Natural killer cell (primary cell): ENCODE results near the gene MAP3K4. TPM values are rescaled to one million over a fixed set of nuclear protein-coding genes. Genes with fewer than 3 reads are reported as not detected.

Source experiments
- ATAC-seq, 3 donors: fragments of 150-1000 bp in 2 of 3; fragments of 200-7000 bp in 1 of 3; cut with Tn5 transposase; 1 replicate in 1 of 3; 2 replicates in 2 of 3; pipeline ENCODE4 v1.10.0; 2021; ENCODE audit warnings: mild to moderate bottlenecking in 2 of 3, moderate library complexity in 2 of 3
- DNase-seq, 2 donors: peaks; one replicate each; pipeline versions ENCODE4 v3.0.0 to v3.0.0-alpha.2; 2013 to 2021; ENCODE audit warnings: mixed read lengths in 1 of 2
- H3K27ac ChIP-seq: one replicate; pipeline ENCODE4 v1.5.1; 2013; ENCODE audit warnings: mild to moderate bottlenecking, low read length
- H3K27me3 ChIP-seq: one replicate; pipeline ENCODE4 v1.6.1; 2013; ENCODE audit warnings: low read length; ENCODE audit not compliant: control insufficient read depth, insufficient read depth
- H3K36me3 ChIP-seq: one replicate; pipeline ENCODE4 v1.6.1; 2013; ENCODE audit warnings: low read length; ENCODE audit not compliant: control insufficient read depth, insufficient read depth
- H3K4me1 ChIP-seq: one replicate; pipeline ENCODE4 v1.6.1; 2013; ENCODE audit warnings: low read length; ENCODE audit not compliant: control insufficient read depth, insufficient read depth
- H3K4me3 ChIP-seq: one replicate; pipeline ENCODE4 v1.5.1; 2013; ENCODE audit warnings: low read length
- H3K9me3 ChIP-seq: one replicate; pipeline ENCODE4 v1.6.1; 2013; ENCODE audit warnings: low read length; ENCODE audit not compliant: control insufficient read depth, insufficient read depth
- H3K27ac Mint-ChIP-seq, 2 donors: one replicate each; pipeline ENCODE4 v1.8.0; 2022; ENCODE audit warnings: mild to moderate bottlenecking in 2 of 2, mixed read lengths in 2 of 2, moderate library complexity in 1 of 2
- H3K27me3 Mint-ChIP-seq, 2 donors: one replicate each; pipeline ENCODE4 v1.8.0; 2022; ENCODE audit warnings: low read depth in 2 of 2, mixed read lengths in 2 of 2
- H3K36me3 Mint-ChIP-seq: one replicate; pipeline ENCODE4 v1.8.0; 2022; ENCODE audit warnings: mixed read lengths
- H3K4me1 Mint-ChIP-seq, 2 donors: one replicate each; pipeline ENCODE4 v1.8.0; 2022; ENCODE audit warnings: mixed read lengths in 2 of 2
- H3K4me3 Mint-ChIP-seq: one replicate; pipeline ENCODE4 v1.8.0; 2022; ENCODE audit warnings: mild to moderate bottlenecking, moderate library complexity, mixed read lengths
- H3K9me3 Mint-ChIP-seq, 2 donors: one replicate each; pipeline ENCODE4 v1.8.0; 2022; ENCODE audit warnings: mixed read lengths in 2 of 2
- WGBS: methylation state at CpG from one replicate; pipeline ENCODE4 v1.1.7; 2013; ENCODE audit warnings: missing lambda C conversion rate; ENCODE audit not compliant: insufficient coverage; 5-methylcytosine and 5-hydroxymethylcytosine counted together
- intact Hi-C: fragments of 100-400 bp; cut with micrococcal nuclease; formaldehyde crosslinking; loops from one replicate; pipeline ENCODE4 v1.14.2; 2022
- total RNA-seq, 4 donors: library from RNA; stranded (reverse); fragments of 120-200 nt in 1 of 4; gene quantifications; one replicate each; pipeline versions ENCODE4 v1.2.3 to v1.2.4, GENCODE V29; 2013 to 2022
- TF ChIP-seq, protein P1 (sequence below): fragments of 200-600 bp; IDR thresholded peaks from one replicate; pipeline ENCODE4 v1.8.0; 2022; ENCODE audit warnings: antibody characterized with exemption

Gene MAP3K4
- total RNA-seq, 3 donors from 2014 or later (not counting 1 experiment from before 2014, with no cell fraction given), result 46.5 to 79.9 (median 67.0) TPM

DNA sequence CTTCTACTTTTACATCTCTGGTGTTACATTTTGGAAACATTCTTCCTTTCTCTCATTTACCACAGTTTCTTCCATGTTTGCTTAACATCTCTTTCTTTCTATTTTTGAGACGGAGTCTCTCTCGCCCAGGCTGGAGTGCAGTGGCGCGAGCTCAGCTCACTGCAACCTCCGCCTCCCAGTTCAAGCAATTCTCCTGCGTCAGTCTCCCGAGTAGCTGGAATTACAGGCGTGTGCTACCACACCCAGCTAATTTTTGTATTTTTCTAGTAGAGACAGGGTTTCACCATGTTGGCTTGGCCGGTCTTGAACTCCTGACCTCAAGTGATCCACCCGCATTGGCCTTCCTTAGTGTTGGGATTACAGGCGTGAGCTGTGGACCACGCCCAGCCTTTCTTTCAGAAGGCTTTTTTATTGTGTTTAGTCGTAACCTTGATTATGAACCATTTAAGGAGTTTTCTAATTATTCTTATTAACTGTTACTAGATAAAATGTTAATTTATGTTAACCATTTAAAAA is 27.8 kb downstream of the MAP3K4 start:
- WGBS, result 98% methylated on average over 12 of the region's 13 CpGs
- no peak for ATAC-seq
- Histone ChIP-seq H3K4me3 (no peak overlapping the region), H3K27me3 (no peaks in the 10 kb centered on the region), H3K36me3 (no peaks in the 10 kb centered on the region), H3K4me1 (no peaks in the 10 kb centered on the region), H3K27ac (no peak overlapping the region), H3K9me3 (no peaks in the 10 kb centered on the region)
- TF ChIP-seq, protein P1, sequence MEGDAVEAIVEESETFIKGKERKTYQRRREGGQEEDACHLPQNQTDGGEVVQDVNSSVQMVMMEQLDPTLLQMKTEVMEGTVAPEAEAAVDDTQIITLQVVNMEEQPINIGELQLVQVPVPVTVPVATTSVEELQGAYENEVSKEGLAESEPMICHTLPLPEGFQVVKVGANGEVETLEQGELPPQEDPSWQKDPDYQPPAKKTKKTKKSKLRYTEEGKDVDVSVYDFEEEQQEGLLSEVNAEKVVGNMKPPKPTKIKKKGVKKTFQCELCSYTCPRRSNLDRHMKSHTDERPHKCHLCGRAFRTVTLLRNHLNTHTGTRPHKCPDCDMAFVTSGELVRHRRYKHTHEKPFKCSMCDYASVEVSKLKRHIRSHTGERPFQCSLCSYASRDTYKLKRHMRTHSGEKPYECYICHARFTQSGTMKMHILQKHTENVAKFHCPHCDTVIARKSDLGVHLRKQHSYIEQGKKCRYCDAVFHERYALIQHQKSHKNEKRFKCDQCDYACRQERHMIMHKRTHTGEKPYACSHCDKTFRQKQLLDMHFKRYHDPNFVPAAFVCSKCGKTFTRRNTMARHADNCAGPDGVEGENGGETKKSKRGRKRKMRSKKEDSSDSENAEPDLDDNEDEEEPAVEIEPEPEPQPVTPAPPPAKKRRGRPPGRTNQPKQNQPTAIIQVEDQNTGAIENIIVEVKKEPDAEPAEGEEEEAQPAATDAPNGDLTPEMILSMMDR, result no peak
- H3K4me1 Mint-ChIP-seq, result peaks cover 27 to 28% of the 10 kb centered on the region in 2 donors
- H3K27me3 Mint-ChIP-seq, result no peaks in the 10 kb centered on the region
- intact Hi-C loops, result no loop called here
- no peak overlapping the region for H3K4me3 Mint-ChIP-seq
- H3K9me3 Mint-ChIP-seq, result no peaks in the 10 kb centered on the region
- no peak overlapping the region for H3K27ac Mint-ChIP-seq
- H3K36me3 Mint-ChIP-seq, result no peaks in the 10 kb centered on the region
- no peak for DNase-seq

GRCh38 chr6:161021543-161021942 is 30.0 kb downstream of the MAP3K4 start:
- Histone ChIP-seq H3K9me3 (no peaks in the 10 kb centered on the region), H3K27me3 (no peaks in the 10 kb centered on the region), H3K4me3 (no peak overlapping the region), H3K36me3 (no peaks in the 10 kb centered on the region), H3K27ac (no peak overlapping the region), H3K4me1 (no peaks in the 10 kb centered on the region)
- no peaks in the 10 kb centered on the region for H3K9me3 Mint-ChIP-seq
- H3K27ac Mint-ChIP-seq, result no peak overlapping the region
- H3K4me3 Mint-ChIP-seq, result no peak overlapping the region
- DNase-seq (no peak), ATAC-seq (no peak)
- H3K36me3 Mint-ChIP-seq, result no peaks in the 10 kb centered on the region
- TF ChIP-seq, protein P1, result no peak
- H3K4me1 Mint-ChIP-seq, result peaks cover 19 to 36% of the 10 kb centered on the region in 2 donors
- intact Hi-C loops, result no loop called here
- no peaks in the 10 kb centered on the region for H3K27me3 Mint-ChIP-seq

- Histone ChIP-seq H3K4me3 (no peak overlapping the region), H3K27me3 (no peaks in the 10 kb centered on the region), H3K9me3 (no peaks in the 10 kb centered on the region), H3K36me3 (no peaks in the 10 kb centered on the region), H3K27ac (no peak overlapping the region), H3K4me1 (no peaks in the 10 kb centered on the region)
- no peak overlapping the region for H3K27ac Mint-ChIP-seq
- WGBS, result 96% methylated on average over 8 of the region's 8 CpGs
- H3K4me3 Mint-ChIP-seq, result no peak overlapping the region
- ATAC-seq (no peak), DNase-seq (no peak)
- intact Hi-C loops, result no loop called here
- TF ChIP-seq, protein P1, result no peak
- peaks cover 21 to 39% of the 10 kb centered on the region in 2 donors for H3K4me1 Mint-ChIP-seq
- H3K27me3 Mint-ChIP-seq, result no peaks in the 10 kb centered on the region
- H3K9me3 Mint-ChIP-seq, result no peaks in the 10 kb centered on the region
- no peaks in the 10 kb centered on the region for H3K36me3 Mint-ChIP-seq
Measured at GRCh38 chr6:161021998-161022743, 30.6 kb downstream of the MAP3K4 start.

DNA sequence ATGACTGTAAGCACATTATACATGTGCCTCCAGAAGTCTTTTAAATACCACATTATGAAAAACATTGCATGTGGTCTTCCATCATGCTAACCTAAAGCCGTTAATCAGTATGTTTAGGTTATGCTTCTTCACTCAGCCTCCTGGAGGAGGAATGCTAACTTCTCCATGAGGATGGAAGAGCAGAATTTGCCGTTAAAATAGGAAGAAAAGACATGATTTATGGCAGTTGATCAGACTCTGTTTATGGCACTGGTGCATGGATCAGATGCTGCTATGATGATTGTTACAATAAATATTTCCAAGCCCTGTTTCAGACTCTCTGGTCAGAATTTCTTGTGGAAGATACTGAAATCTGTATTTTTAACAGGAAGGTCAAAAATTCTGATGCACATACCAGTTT is 31.7 kb downstream of the MAP3K4 start:
- Mint-ChIP-seq H3K27ac (no peak overlapping the region), H3K36me3 (no peaks in the 10 kb centered on the region), H3K9me3 (no peaks in the 10 kb centered on the region), H3K4me3 (no peak overlapping the region), H3K27me3 (no peaks in the 10 kb centered on the region), H3K4me1 (peaks cover 28 to 35% of the 10 kb centered on the region in 2 donors)
- H3K4me1 ChIP-seq, result no peaks in the 10 kb centered on the region
- no peak overlapping the region for H3K27ac ChIP-seq
- DNase-seq (no peak), ATAC-seq (no peak)
- TF ChIP-seq, protein P1, result no peak
- 89% methylated on average over 2 of the region's 2 CpGs for WGBS
- no peak overlapping the region for H3K4me3 ChIP-seq
- H3K9me3 ChIP-seq, result no peaks in the 10 kb centered on the region
- intact Hi-C loops, result no loop called here
- no peaks in the 10 kb centered on the region for H3K27me3 ChIP-seq
- H3K36me3 ChIP-seq, result no peaks in the 10 kb centered on the region
